Muscle layer of colon (tissue), 2 donors: ENCODE results near the gene CARD11.

Experiments
- H3K27ac ChIP-seq: one replicate; pipeline ENCODE4 v1.7.0; 2013; ENCODE audit warnings: low read depth, mild to moderate bottlenecking, low read length, moderate library complexity
- H3K27me3 ChIP-seq, 2 donors: one replicate each; pipeline ENCODE4 v1.7.0; 2013; ENCODE audit warnings: low read length in 2 of 2, mild to moderate bottlenecking in 2 of 2; ENCODE audit not compliant: insufficient read depth in 2 of 2, control insufficient read depth in 1 of 2
- H3K36me3 ChIP-seq: one replicate; pipeline ENCODE4 v1.7.0; 2013; ENCODE audit warnings: mild to moderate bottlenecking, low read length; ENCODE audit not compliant: insufficient read depth
- H3K4me1 ChIP-seq: one replicate; pipeline ENCODE4 v1.7.0; 2013; ENCODE audit warnings: mild to moderate bottlenecking, low read length; ENCODE audit not compliant: insufficient read depth
- H3K4me3 ChIP-seq, 2 donors: one replicate each; pipeline ENCODE4 v1.7.0; 2013; ENCODE audit warnings: low read length in 2 of 2, low read depth in 1 of 2, mild to moderate bottlenecking in 1 of 2, moderate library complexity in 1 of 2
- H3K9ac ChIP-seq: one replicate; pipeline ENCODE4 v1.7.0; 2013; ENCODE audit warnings: low read length
- H3K9me3 ChIP-seq: one replicate; pipeline ENCODE4 v1.7.0; 2013; ENCODE audit warnings: mild to moderate bottlenecking, low read length
- donor health status: abdominal sarcoma.
- donor health status: Adenocarcinoma of cecum.

The CARD11 gene

GRCh38 chr7:2936301-2936700, 107.4 kb downstream of the CARD11 start:
- H3K27me3 ChIP-seq = peaks cover 0 to 3% of the 10 kb centered on the region in 2 donors

GRCh38 chr7:2934984-2935740, 108.5 kb downstream of the CARD11 start:
- Histone ChIP-seq H3K36me3 (no peaks in the 10 kb centered on the region), H3K9me3 (no peaks in the 10 kb centered on the region), H3K4me1 (no peaks in the 10 kb centered on the region), H3K27me3 (peaks cover 0 to 7% of the 10 kb centered on the region in 2 donors), H3K27ac (no peak overlapping the region), H3K9ac (no peak overlapping the region), H3K4me3 (no peak overlapping the region)

More at GRCh38 chr7:2936301-2936700, 107.4 kb downstream of the CARD11 start:
- Histone ChIP-seq H3K36me3 (no peaks in the 10 kb centered on the region), H3K9me3 (no peaks in the 10 kb centered on the region), H3K9ac (no peak overlapping the region), H3K27ac (no peak overlapping the region), H3K4me3 (no peak overlapping the region), H3K4me1 (no peaks in the 10 kb centered on the region)

GRCh38 chr7:2934211-2934731, 109.4 kb downstream of the CARD11 start:
- Histone ChIP-seq H3K27ac (no peak overlapping the region), H3K9me3 (no peaks in the 10 kb centered on the region), H3K4me3 (no peak overlapping the region), H3K36me3 (no peaks in the 10 kb centered on the region), H3K9ac (no peak overlapping the region), H3K27me3 (peaks cover 0 to 16% of the 10 kb centered on the region in 2 donors), H3K4me1 (no peaks in the 10 kb centered on the region)

- Histone ChIP-seq H3K9me3 (no peaks in the 10 kb centered on the region), H3K4me1 (no peaks in the 10 kb centered on the region), H3K9ac (no peak overlapping the region), H3K4me3 (no peak overlapping the region), H3K36me3 (no peaks in the 10 kb centered on the region), H3K27ac (no peak overlapping the region), H3K27me3 (peaks cover 0 to 17% of the 10 kb centered on the region in 2 donors)
Observed at GRCh38 chr7:2932402-2933251, 111.0 kb downstream of the CARD11 start.

- Histone ChIP-seq H3K36me3 (no peaks in the 10 kb centered on the region), H3K4me3 (no peak overlapping the region)
Observed at GRCh38 chr7:2931034-2931415, 112.6 kb downstream of the CARD11 start.

GRCh38 chr7:2930310-2931033, 113.2 kb downstream of the CARD11 start:
- Histone ChIP-seq H3K4me3 (no peak overlapping the region), H3K36me3 (no peaks in the 10 kb centered on the region), H3K27ac (no peak overlapping the region), H3K4me1 (no peaks in the 10 kb centered on the region), H3K9me3 (no peaks in the 10 kb centered on the region), H3K9ac (no peak overlapping the region), H3K27me3 (peaks cover 0 to 17% of the 10 kb centered on the region in 2 donors)

More at GRCh38 chr7:2931034-2931415, 112.6 kb downstream of the CARD11 start:
- no peak overlapping the region for H3K27ac ChIP-seq
- no peaks in the 10 kb centered on the region for H3K4me1 ChIP-seq
- peaks cover 0 to 17% of the 10 kb centered on the region in 2 donors for H3K27me3 ChIP-seq
- no peak overlapping the region for H3K9ac ChIP-seq
- H3K9me3 ChIP-seq = no peaks in the 10 kb centered on the region

- H3K4me1 ChIP-seq = no peaks in the 10 kb centered on the region
- no peaks in the 10 kb centered on the region for H3K9me3 ChIP-seq
- H3K9ac ChIP-seq = no peak overlapping the region
- no peaks in the 10 kb centered on the region for H3K36me3 ChIP-seq
- no peak overlapping the region for H3K4me3 ChIP-seq
- H3K27me3 ChIP-seq = peaks cover 0 to 17% of the 10 kb centered on the region in 2 donors
- no peak overlapping the region for H3K27ac ChIP-seq
Observed at GRCh38 chr7:2929321-2930201, 114.1 kb downstream of the CARD11 start.

GRCh38 chr7:2928613-2929311, 114.9 kb downstream of the CARD11 start:
- H3K4me1 ChIP-seq = no peaks in the 10 kb centered on the region
- H3K27ac ChIP-seq = no peak overlapping the region
- peaks cover 0 to 17% of the 10 kb centered on the region in 2 donors for H3K27me3 ChIP-seq

GRCh38 chr7:2928256-2928612, 115.4 kb downstream of the CARD11 start:
- no peaks in the 10 kb centered on the region for H3K36me3 ChIP-seq
- no peak overlapping the region for H3K27ac ChIP-seq
- H3K4me3 ChIP-seq = no peak overlapping the region
- H3K9me3 ChIP-seq = no peaks in the 10 kb centered on the region
- H3K27me3 ChIP-seq = peaks cover 0 to 17% of the 10 kb centered on the region in 2 donors
- H3K9ac ChIP-seq = no peak overlapping the region
- H3K4me1 ChIP-seq = no peaks in the 10 kb centered on the region

More at GRCh38 chr7:2928613-2929311, 114.9 kb downstream of the CARD11 start:
- Histone ChIP-seq H3K36me3 (no peaks in the 10 kb centered on the region), H3K9ac (no peak overlapping the region), H3K9me3 (no peaks in the 10 kb centered on the region), H3K4me3 (no peak overlapping the region)

- no peak overlapping the region for H3K9ac ChIP-seq
- no peaks in the 10 kb centered on the region for H3K36me3 ChIP-seq
- peaks cover 0 to 17% of the 10 kb centered on the region in 2 donors for H3K27me3 ChIP-seq
- no peaks in the 10 kb centered on the region for H3K9me3 ChIP-seq
- no peak overlapping the region for H3K4me3 ChIP-seq
- no peaks in the 10 kb centered on the region for H3K4me1 ChIP-seq
- H3K27ac ChIP-seq = no peak overlapping the region
Observed at GRCh38 chr7:2927592-2927991, 116.1 kb downstream of the CARD11 start.
